HepG2 (cell line): Measurements from ENCODE around the gene SNX6. TPM values are rescaled to one million over a fixed set of nuclear protein-coding genes. Genes with fewer than 3 reads are reported as not detected.
A peak's percentile ranks its signal among the peaks of the same experiment; 100 is the strongest.

Source experiments
- HINFP ChIP-seq: sonication (generic); formaldehyde crosslinking; IDR thresholded peaks from 2 replicates; pipeline ENCODE4 v1.4.0; 2020; ENCODE audit warnings: low read depth, mild to moderate bottlenecking, missing genetic modification reagents
- HMGXB3 ChIP-seq: sonication (generic); formaldehyde crosslinking; IDR thresholded peaks from 2 replicates; pipeline ENCODE4 v1.4.0; 2020; ENCODE audit warnings: missing genetic modification reagents, borderline replicate concordance
- NFYB ChIP-seq: sonication (generic); formaldehyde crosslinking; IDR thresholded peaks from 2 replicates; pipeline ENCODE4 v1.4.0; 2020; ENCODE audit warnings: missing genetic modification reagents
- NONO ChIP-seq, 2 experiments: fragments of 450-650 bp in 1 of 2; sonication (generic) in 1 of 2; formaldehyde crosslinking in 1 of 2; IDR thresholded peaks in 1 of 2; conservative IDR thresholded peaks in 1 of 2; 2 replicates each; pipeline versions ENCODE4 v1.6.1 to v1.8.0; 2017 to 2022; ENCODE audit warnings: mild to moderate bottlenecking in 1 of 2, missing genetic modification reagents in 1 of 2, moderate library complexity in 1 of 2
- PHB2 ChIP-seq: fragments of 450-650 bp; IDR thresholded peaks from 2 replicates; pipeline ENCODE4 v1.6.1; 2018; ENCODE audit not compliant: partially characterized antibody
- ZSCAN12 ChIP-seq: sonication (generic); formaldehyde crosslinking; IDR thresholded peaks from 2 replicates; pipeline ENCODE4 v1.9.0; 2021; ENCODE audit warnings: mild to moderate bottlenecking, missing genetic modification reagents
- polyA plus RNA-seq, 8 experiments: library from polyadenylated mRNA; depleted of rRNA in 3 of 8; stranded (reverse) in 7 of 8; unstranded in 1 of 8; fragments of >200 nt; fragmentation: Illumina TruSeq in 4 of 8; extraction: Trizol in 4 of 8; gene quantifications; 2 replicates each; pipeline versions ENCODE4 v1.2.1 to v1.2.3, GENCODE V29; 2011 to 2016; ENCODE audit warnings: low read depth in 4 of 8, missing spikeins in 1 of 8, mixed read lengths in 1 of 8; ENCODE audit not compliant: insufficient read depth in 1 of 8
- total RNA-seq, 5 experiments: library from RNA; depleted of rRNA; stranded (reverse); fragments of >200 nt; fragmentation: Illumina TruSeq; extraction: Trizol; gene quantifications; 2 replicates each; pipeline ENCODE4 v1.2.3, GENCODE V29; 2016; ENCODE audit warnings: low read depth in 1 of 5
- TF ChIP-seq, protein P1 (sequence below), 2 experiments: fragments of 450-650 bp in 1 of 2; sonication (generic) in 1 of 2; formaldehyde crosslinking in 1 of 2; IDR thresholded peaks; 2 replicates each; pipeline versions ENCODE4 v1.6.1 to v1.8.0; 2016 to 2022; ENCODE audit warnings: antibody characterized with exemption in 1 of 2, mild to moderate bottlenecking in 1 of 2, missing genetic modification reagents in 1 of 2
- TF ChIP-seq, protein P2 (sequence below): IDR thresholded peaks from 2 replicates; pipeline ENCODE4 v1.6.1; 2016; ENCODE audit warnings: low read depth, borderline replicate concordance
- TF ChIP-seq, protein P3 (sequence below): IDR thresholded peaks from 2 replicates; pipeline ENCODE4 v1.6.1; 2016; ENCODE audit warnings: mild to moderate bottlenecking

SNX6 gene
- total and polyA plus RNA-seq, 2 of the 13 experiments (the other 11 are each of a cell fraction or from before 2014, with no cell fraction given), result 92.3 to 169 TPM

DNA sequence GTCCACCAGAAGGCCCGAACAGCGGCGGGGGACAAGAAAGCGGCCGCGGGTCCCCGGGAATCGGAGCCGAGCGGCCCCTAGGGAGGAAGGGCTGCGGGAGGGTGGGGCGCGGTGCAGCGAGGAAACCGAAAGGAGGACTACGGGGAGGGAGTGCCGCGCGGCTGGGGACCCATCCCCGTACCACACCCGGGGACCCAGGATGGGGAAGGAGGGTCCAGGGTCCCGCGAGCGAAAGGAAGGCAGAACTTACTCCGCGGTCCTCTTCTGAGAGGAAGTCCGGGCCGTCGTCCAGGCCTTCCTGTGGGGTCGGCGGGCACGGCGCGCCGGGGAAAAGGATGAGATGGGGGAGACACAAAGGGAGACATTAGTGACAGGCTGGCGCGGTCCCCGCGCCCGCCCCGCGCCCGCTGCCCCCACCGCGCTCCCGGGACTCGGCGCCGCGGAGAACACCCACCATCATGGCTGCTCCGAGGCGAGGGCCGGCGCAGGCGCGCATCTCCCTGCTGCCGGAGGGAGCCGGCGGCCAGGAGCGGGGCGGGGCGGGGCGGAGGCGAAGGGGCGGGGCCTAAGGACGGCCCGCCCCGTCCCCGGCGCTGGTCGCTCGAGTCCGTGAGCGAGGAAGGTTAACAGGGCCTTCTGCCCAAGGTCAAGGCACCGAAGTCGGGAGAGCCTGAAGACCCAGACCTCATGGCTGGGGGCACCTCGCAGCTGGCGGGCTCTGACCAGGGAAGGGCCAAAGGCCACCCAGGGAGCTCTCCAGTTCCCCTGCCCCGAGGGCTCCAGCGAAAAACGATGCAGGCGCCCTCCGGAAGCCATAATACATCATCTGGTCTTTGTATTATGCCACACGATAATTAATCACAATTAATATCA lies at the start of gene SNX6 (continued):
- no peak for TF ChIP-seq HMGXB3 (CRISPR knock-in tag)
- TF ChIP-seq, protein P1, sequence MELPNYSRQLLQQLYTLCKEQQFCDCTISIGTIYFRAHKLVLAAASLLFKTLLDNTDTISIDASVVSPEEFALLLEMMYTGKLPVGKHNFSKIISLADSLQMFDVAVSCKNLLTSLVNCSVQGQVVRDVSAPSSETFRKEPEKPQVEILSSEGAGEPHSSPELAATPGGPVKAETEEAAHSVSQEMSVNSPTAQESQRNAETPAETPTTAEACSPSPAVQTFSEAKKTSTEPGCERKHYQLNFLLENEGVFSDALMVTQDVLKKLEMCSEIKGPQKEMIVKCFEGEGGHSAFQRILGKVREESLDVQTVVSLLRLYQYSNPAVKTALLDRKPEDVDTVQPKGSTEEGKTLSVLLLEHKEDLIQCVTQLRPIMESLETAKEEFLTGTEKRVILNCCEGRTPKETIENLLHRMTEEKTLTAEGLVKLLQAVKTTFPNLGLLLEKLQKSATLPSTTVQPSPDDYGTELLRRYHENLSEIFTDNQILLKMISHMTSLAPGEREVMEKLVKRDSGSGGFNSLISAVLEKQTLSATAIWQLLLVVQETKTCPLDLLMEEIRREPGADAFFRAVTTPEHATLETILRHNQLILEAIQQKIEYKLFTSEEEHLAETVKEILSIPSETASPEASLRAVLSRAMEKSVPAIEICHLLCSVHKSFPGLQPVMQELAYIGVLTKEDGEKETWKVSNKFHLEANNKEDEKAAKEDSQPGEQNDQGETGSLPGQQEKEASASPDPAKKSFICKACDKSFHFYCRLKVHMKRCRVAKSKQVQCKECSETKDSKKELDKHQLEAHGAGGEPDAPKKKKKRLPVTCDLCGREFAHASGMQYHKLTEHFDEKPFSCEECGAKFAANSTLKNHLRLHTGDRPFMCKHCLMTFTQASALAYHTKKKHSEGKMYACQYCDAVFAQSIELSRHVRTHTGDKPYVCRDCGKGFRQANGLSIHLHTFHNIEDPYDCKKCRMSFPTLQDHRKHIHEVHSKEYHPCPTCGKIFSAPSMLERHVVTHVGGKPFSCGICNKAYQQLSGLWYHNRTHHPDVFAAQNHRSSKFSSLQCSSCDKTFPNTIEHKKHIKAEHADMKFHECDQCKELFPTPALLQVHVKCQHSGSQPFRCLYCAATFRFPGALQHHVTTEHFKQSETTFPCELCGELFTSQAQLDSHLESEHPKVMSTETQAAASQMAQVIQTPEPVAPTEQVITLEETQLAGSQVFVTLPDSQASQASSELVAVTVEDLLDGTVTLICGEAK (IDR thresholded peaks at IDR 0.05), result no peak
- TF ChIP-seq, protein P1 (CRISPR knock-in tag; IDR thresholded peaks at IDR 0.05), result peak; percentile 92
- TF ChIP-seq PHB2, result no peak
- TF ChIP-seq ZSCAN12 (CRISPR knock-in tag), result peak; percentile 79; the same call in 1 of the 2 replicates
- no peak for TF ChIP-seq NONO (IDR thresholded peaks at IDR 0.05)
- no peak; the same call in 1 of the 2 replicates for TF ChIP-seq NONO (CRISPR knock-in tag; conservative IDR thresholded peaks at IDR 0.05)
- peak; percentile 37; the same call in 1 of the 2 replicates for TF ChIP-seq HINFP (CRISPR knock-in tag)
- TF ChIP-seq, protein P2, sequence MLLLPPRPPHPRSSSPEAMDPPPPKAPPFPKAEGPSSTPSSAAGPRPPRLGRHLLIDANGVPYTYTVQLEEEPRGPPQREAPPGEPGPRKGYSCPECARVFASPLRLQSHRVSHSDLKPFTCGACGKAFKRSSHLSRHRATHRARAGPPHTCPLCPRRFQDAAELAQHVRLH (CRISPR knock-in tag), result no peak; the same call in 1 of the 2 replicates
- TF ChIP-seq, protein P3, sequence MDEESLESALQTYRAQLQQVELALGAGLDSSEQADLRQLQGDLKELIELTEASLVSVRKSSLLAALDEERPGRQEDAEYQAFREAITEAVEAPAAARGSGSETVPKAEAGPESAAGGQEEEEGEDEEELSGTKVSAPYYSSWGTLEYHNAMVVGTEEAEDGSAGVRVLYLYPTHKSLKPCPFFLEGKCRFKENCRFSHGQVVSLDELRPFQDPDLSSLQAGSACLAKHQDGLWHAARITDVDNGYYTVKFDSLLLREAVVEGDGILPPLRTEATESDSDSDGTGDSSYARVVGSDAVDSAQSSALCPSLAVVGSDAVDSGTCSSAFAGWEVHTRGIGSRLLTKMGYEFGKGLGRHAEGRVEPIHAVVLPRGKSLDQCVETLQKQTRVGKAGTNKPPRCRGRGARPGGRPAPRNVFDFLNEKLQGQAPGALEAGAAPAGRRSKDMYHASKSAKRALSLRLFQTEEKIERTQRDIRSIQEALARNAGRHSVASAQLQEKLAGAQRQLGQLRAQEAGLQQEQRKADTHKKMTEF (CRISPR knock-in tag), result peak; percentile 94
- 0 out of 2 replicates have a peak, but pooled peaks have one; percentile 20 for TF ChIP-seq NFYB (CRISPR knock-in tag)
